SK-N-SH treated with all-trans-retinoic acid at 6 μM for 48 hours (cell line): ENCODE measurements around the gene HIF1AN.

Source experiments
- CREB5 ChIP-seq: fragments of 250-450 bp; sonication (Bioruptor Pico); IDR thresholded peaks from 2 replicates; pipeline ENCODE4 v1.5.1; 2020; ENCODE audit warnings: low read depth, mild to moderate bottlenecking, moderate library complexity
- CSDC2 ChIP-seq: fragments of 250-450 bp; sonication (Bioruptor Pico); IDR thresholded peaks from 2 replicates; pipeline ENCODE4 v1.5.0; 2020; ENCODE audit warnings: mild to moderate bottlenecking, moderate library complexity
- GLIS3 ChIP-seq: fragments of 250-450 bp; sonication (Bioruptor Pico); IDR thresholded peaks from 2 replicates; pipeline ENCODE4 v1.5.0; 2020; ENCODE audit warnings: mild to moderate bottlenecking, moderate library complexity
- PATZ1 ChIP-seq: fragments of 250-450 bp; sonication (Bioruptor Pico); IDR thresholded peaks from 2 replicates; pipeline ENCODE4 v1.8.0; 2020; ENCODE audit warnings: mild to moderate bottlenecking, moderate library complexity, borderline replicate concordance
- POU6F1 ChIP-seq: fragments of 250-450 bp; sonication (Bioruptor Pico); IDR thresholded peaks from 2 replicates; pipeline ENCODE4 v1.8.0; 2021; ENCODE audit warnings: low read depth, mild to moderate bottlenecking, moderate library complexity, borderline replicate concordance
- TCF4 ChIP-seq: fragments of 250-450 bp; sonication (Bioruptor Pico); IDR thresholded peaks from 2 replicates; pipeline ENCODE4 v1.8.0; 2021; ENCODE audit warnings: mild to moderate bottlenecking, moderate library complexity, borderline replicate concordance
- TSHZ2 ChIP-seq: fragments of 250-450 bp; sonication (Bioruptor Pico); IDR thresholded peaks from 2 replicates; pipeline ENCODE4 v1.5.0; 2020; ENCODE audit warnings: mild to moderate bottlenecking, moderate library complexity
- ZC3H10 ChIP-seq: fragments of 250-450 bp; sonication (Bioruptor Pico); IDR thresholded peaks from 2 replicates; pipeline ENCODE4 v1.5.1; 2021; ENCODE audit warnings: mild to moderate bottlenecking, moderate library complexity
- ZFP3 ChIP-seq: fragments of 250-450 bp; sonication (Bioruptor Pico); IDR thresholded peaks from 2 replicates; pipeline ENCODE4 v1.5.0; 2020; ENCODE audit warnings: mild to moderate bottlenecking, moderate library complexity
- ZFP30 ChIP-seq: fragments of 450-650 bp; formaldehyde crosslinking; IDR thresholded peaks from 2 replicates; pipeline ENCODE4 v1.5.0; 2022; ENCODE audit warnings: mild to moderate bottlenecking, moderate library complexity

- TF ChIP-seq TCF4 (no peak), CSDC2 (CRISPR knock-in tag) (no peak), ZFP3 (CRISPR knock-in tag) (no peak), POU6F1 (CRISPR knock-in tag) (no peak), PATZ1 (CRISPR knock-in tag) (no peak), ZC3H10 (CRISPR knock-in tag) (no peak), GLIS3 (CRISPR knock-in tag) (no peak), TSHZ2 (CRISPR knock-in tag) (no peak), ZFP30 (CRISPR knock-in tag) (no peak), CREB5 (CRISPR knock-in tag) (no peak)
These were observed 20.1 kb upstream of the HIF1AN start for GRCh38 chr10:100515612-100516011.
